HFF-Myc (cell line): ENCODE results near the gene KHSRP.

ENCODE experiments used
- DNase-seq: peaks from one replicate; pipeline ENCODE4 v3.0.0-alpha.2; 2011; ENCODE audit warnings: low read depth; ENCODE audit errors: extremely low read depth
- H3K4me3 ChIP-seq: replicated peaks from 2 replicates; pipeline ENCODE4 v1.5.1; 2011; ENCODE audit warnings: low read depth, mild to moderate bottlenecking, control low read depth, low read length
- CTCF ChIP-seq: IDR thresholded peaks from 2 replicates; pipeline ENCODE4 v1.5.1; 2012; ENCODE audit warnings: mild to moderate bottlenecking, low read depth, low read length, control low read depth; ENCODE audit errors: missing control alignments

Gene KHSRP

DNA sequence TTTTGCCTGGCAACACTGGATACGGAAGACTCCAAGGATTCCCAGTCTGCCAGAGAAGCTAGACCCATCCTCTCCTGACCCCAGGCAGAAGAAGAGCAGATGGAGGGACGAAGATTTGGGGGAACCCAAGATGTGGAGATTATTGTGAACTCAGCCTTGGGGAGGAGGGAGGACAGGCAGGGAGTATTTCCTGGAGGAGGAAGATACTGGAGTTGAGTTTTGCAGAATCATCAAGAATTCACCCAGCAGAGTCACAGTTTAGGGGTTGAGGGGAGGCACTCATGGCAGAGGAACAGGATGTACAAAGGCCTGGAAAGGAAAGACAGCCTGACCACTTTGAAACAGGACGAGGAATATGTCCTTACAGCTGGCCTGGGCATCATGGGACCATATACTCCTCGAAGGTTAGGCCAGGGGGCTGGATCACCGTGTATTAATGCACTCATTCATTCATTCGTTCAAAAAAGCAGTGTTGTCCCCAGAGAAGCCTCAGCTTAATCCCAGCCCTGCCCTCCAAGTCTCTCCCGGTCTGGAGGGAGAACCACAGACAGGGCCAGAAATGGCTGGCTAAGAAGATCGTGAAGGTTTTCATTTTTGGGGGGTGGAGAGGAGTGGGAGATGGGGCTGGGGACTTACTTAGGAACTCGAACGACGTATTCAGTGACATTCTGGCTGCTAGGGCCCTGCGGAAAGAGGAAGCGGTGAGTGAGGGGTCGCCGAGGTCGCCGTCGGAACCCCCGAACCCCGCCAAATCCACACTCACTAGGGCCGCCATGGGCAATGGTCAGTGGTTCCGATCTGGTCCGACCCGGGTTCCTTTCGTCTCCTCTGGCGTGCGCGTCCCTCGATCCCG is 32.2 kb downstream of the KHSRP start:
- DNase-seq, result no peak
- peak overlapping the region; percentile 97 for H3K4me3 ChIP-seq
- no peak for TF ChIP-seq CTCF

GRCh38 chr19:6387372-6387771 is 37.2 kb downstream of the KHSRP start:
- DNase-seq, result no peak
- TF ChIP-seq CTCF, result no peak
- no peak overlapping the region for H3K4me3 ChIP-seq

- TF ChIP-seq CTCF, result no peak
- H3K4me3 ChIP-seq, result no peak overlapping the region
- DNase-seq, result no peak
Observed at GRCh38 chr19:6384381-6384780, 40.2 kb downstream of the KHSRP start.

GRCh38 chr19:6383188-6383587 is 41.4 kb downstream of the KHSRP start:
- no peak for DNase-seq
- no peak for TF ChIP-seq CTCF
- no peak overlapping the region for H3K4me3 ChIP-seq

DNA sequence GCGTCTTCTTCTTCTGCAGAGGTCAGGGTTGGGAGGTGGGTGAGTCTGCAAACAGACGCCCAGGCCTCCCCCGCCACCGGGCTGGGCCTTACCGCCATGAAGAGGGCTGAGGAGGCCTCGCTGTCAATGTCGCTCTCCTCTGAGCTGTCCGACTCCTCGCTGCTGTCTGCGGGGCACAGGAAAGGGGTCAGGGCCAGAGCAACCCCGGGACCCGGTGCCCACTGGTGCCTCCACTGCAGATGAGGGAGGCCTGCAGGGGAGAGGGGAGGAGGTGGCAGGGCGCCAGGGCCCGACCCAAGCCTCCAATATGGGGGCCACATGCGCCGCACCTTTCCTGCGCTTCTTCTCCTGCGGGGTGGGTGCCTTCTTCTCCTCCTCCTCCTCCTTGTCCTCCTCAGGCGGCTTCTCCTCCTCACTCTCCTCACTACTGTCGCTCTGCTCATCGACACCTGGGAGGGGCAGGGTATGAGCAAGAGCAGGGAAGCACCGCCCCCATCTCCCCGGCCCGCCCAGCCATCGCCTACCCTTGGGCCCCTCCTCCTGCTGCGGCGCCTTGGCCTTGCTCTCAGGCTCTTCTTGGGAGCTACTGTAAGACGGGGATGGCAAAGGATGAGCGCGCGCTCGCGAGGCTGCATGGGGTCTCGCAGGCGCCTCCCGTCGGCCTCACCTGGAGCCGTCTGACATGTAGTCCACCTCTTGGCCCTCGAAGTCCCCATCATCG is 43.4 kb downstream of the KHSRP start:
- no peak for DNase-seq
- H3K4me3 ChIP-seq, result no peak overlapping the region
- TF ChIP-seq CTCF, result no peak

GRCh38 chr19:6379744-6380143 is 44.9 kb downstream of the KHSRP start:
- H3K4me3 ChIP-seq, result no peak overlapping the region
- no peak for TF ChIP-seq CTCF
- no peak for DNase-seq
